PC-3 (cell line): ENCODE measurements around the gene DYNLRB2. TPM values are rescaled to one million over a fixed set of nuclear protein-coding genes. Genes with fewer than 3 reads are reported as not detected.

Source experiments
- ATAC-seq: fragments of 200-7000 bp; cut with Tn5 transposase; 2 replicates; pipeline ENCODE4 v1.9.1; 2020; ENCODE audit warnings: mild to moderate bottlenecking, moderate library complexity
- BruUV-seq: library from RNA; stranded (reverse); fragments of 400-500 nt; replicated peaks from 2 replicates; lab custom pipeline; 2021; lab: Mats Ljungman, UMichigan
- CTCF ChIA-PET: fragments of 300-600 bp; sonication (Branson Sonifier 250); formaldehyde crosslinking; loops from one replicate; lab custom pipeline; 2022; ENCODE audit warnings: antibody characterized with exemption; lab: Charles Lee
- POLR2A ChIA-PET: fragments of 300-600 bp; sonication (Branson Sonifier 250); formaldehyde crosslinking; loops from one replicate; lab custom pipeline; 2022; ENCODE audit warnings: antibody characterized with exemption; ENCODE audit not compliant: unreplicated experiment; lab: Charles Lee
- DNase-seq: peaks from one replicate; pipeline ENCODE4 v3.0.0-alpha.2; 2015
- H2AFZ ChIP-seq: fragments of 300-600 bp; sonication (generic); 2 replicates; pipeline ENCODE4 v1.6.0; 2016; ENCODE audit warnings: antibody characterized with exemption, low read length
- H3F3A ChIP-seq: fragments of 300-600 bp; sonication (generic); one replicate; pipeline ENCODE4 v1.6.0; 2017; ENCODE audit warnings: antibody characterized with exemption, low read length, control low read depth, mild to moderate bottlenecking; ENCODE audit not compliant: unreplicated experiment
- H3K27ac ChIP-seq: fragments of 300-600 bp; sonication (generic); 2 replicates; pipeline ENCODE4 v1.5.1; 2016; ENCODE audit warnings: mild to moderate bottlenecking, low read length
- H3K27me3 ChIP-seq: fragments of 300-600 bp; sonication (generic); 2 replicates; pipeline ENCODE4 v1.6.1; 2016; ENCODE audit warnings: low read length, mixed read lengths
- H3K36me3 ChIP-seq: fragments of 300-600 bp; sonication (generic); 2 replicates; pipeline ENCODE4 v1.6.1; 2016; ENCODE audit warnings: low read depth, mixed run types, low read length, mixed read lengths
- H3K4me1 ChIP-seq: fragments of 300-600 bp; sonication (generic); 2 replicates; pipeline ENCODE4 v1.5.1; 2016; ENCODE audit warnings: low read length; ENCODE audit not compliant: insufficient read depth
- H3K4me2 ChIP-seq: fragments of 300-600 bp; sonication (generic); 2 replicates; pipeline ENCODE4 v1.6.0; 2016; ENCODE audit warnings: low read length
- H3K4me3 ChIP-seq: fragments of 300-600 bp; sonication (generic); 2 replicates; pipeline ENCODE4 v1.5.1; 2016; ENCODE audit warnings: mild to moderate bottlenecking, low read length, mixed read lengths
- H3K79me2 ChIP-seq: fragments of 300-600 bp; sonication (generic); 2 replicates; pipeline ENCODE4 v1.6.1; 2017; ENCODE audit warnings: low read length, mixed read lengths
- H3K9ac ChIP-seq: fragments of 300-600 bp; sonication (generic); 2 replicates; pipeline ENCODE4 v1.6.0; 2016; ENCODE audit warnings: mild to moderate bottlenecking, low read length
- H3K9me2 ChIP-seq: fragments of 300-600 bp; sonication (generic); replicated peaks from 2 replicates; pipeline ENCODE4 v1.6.1; 2016; ENCODE audit warnings: mixed run types, low read length, mixed read lengths
- H3K9me3 ChIP-seq: fragments of 300-600 bp; sonication (generic); 2 replicates; pipeline ENCODE4 v1.6.1; 2016; ENCODE audit warnings: low read length, mixed read lengths
- H4K20me1 ChIP-seq: fragments of 300-600 bp; sonication (generic); 2 replicates; pipeline ENCODE4 v1.6.1; 2016; ENCODE audit warnings: low read length, mixed read lengths
- EZH2 ChIP-seq: fragments of 300-600 bp; sonication (generic); IDR thresholded peaks from one replicate; pipeline ENCODE4 v1.6.1; 2017; ENCODE audit warnings: antibody characterized with exemption, mild to moderate bottlenecking, low read length; ENCODE audit not compliant: unreplicated experiment
- EZH2phosphoT487 ChIP-seq: fragments of 300-600 bp; sonication (generic); IDR thresholded peaks from 2 replicates; pipeline ENCODE4 v1.6.1; 2018; ENCODE audit warnings: mild to moderate bottlenecking, antibody characterized with exemption, low read length, borderline replicate concordance
- intact Hi-C: fragments of 100-400 bp; cut with micrococcal nuclease; formaldehyde crosslinking; loops from 2 replicates; pipeline ENCODE4 v1.9.0; 2023
- total RNA-seq: library from RNA; depleted of rRNA; stranded (reverse); fragments of >200 nt; gene quantifications from 2 replicates; pipeline ENCODE4 v1.2.3, GENCODE V29; 2014
- TF ChIP-seq, protein P1 (sequence below): fragments of 300-600 bp; sonication (generic); conservative IDR thresholded peaks from 2 replicates; pipeline ENCODE4 v1.5.1; 2017; ENCODE audit warnings: antibody characterized with exemption, low read depth, mild to moderate bottlenecking, low read length

Gene DYNLRB2
- total RNA-seq, 1 experiment from 2014 or later, result 1.3 TPM

DNA sequence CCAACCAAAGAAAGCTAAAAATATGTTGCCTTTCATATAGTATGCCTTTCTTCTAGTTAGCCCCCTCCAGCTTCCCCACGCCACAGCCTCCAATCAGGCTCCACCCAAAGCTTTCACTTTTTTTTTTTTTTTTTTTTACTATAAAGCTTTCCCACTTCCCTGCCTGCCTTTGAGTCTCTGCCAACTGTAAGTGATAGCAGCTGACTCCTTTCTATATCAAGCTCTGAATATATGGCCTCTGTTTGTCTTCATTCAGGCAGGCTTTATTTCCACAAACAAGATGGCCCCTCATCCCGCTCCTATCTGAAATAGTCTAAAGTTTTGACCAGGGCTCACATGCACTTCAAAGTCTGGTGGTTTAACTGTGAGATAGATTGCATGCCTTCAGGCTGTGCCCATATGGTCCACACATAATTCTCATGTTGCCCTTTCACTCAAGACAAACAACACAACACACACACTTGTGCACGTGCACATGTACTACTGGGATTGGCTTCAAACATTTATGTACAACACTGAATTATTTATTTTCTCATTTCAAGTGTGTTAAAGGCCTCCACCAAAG is 39.8 kb upstream of the DYNLRB2 start:
- H3K27ac ChIP-seq, result no peak overlapping the region
- ATAC-seq (no peak), DNase-seq (no peak)
- H3K4me3 ChIP-seq, result no peak overlapping the region
- H3K4me1 ChIP-seq, result no peaks in the 10 kb centered on the region
- no peaks in the 10 kb centered on the region for H3K9me3 ChIP-seq
- no peaks in the 10 kb centered on the region for H3K9me2 ChIP-seq
- no peak for TF ChIP-seq EZH2phosphoT487
- no TSS peak for BruUV-seq
- H2AFZ ChIP-seq, result no peak overlapping the region
- ChIA-PET CTCF (no interaction called here), POLR2A (no interaction called here)
- no peaks in the 10 kb centered on the region for H4K20me1 ChIP-seq
- no peaks in the 10 kb centered on the region for H3K79me2 ChIP-seq
- intact Hi-C loops, result no loop called here
- no peak overlapping the region for H3K4me2 ChIP-seq
- no peaks in the 10 kb centered on the region for H3F3A ChIP-seq
- no peak overlapping the region for H3K9ac ChIP-seq
- peaks cover 10% of the 10 kb centered on the region for H3K27me3 ChIP-seq
- H3K36me3 ChIP-seq, result no peaks in the 10 kb centered on the region

DNA sequence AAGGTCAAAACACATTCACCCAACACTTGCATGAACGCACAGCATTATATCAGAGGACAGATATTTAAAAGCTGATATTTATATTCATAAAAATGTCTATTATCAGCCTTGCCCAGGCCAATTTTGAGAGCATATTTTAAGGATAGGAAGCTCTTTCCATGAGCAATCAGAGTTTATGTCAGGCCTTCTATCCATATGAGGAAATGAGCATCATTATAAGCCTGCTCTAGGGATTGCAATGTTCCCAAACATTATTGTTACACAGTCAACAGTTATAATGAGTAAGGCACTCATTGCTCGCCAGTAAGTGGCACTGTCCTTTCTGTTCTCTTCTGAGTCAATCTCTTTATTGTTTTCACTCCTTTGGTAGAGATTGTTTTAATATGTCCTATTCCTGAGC is 37.7 kb upstream of the DYNLRB2 start:
- no peaks in the 10 kb centered on the region for H3K4me1 ChIP-seq
- intact Hi-C loops, result no loop called here
- no peaks in the 10 kb centered on the region for H3K36me3 ChIP-seq
- TF ChIP-seq EZH2 (no peak), EZH2phosphoT487 (no peak)
- TF ChIP-seq, protein P1, sequence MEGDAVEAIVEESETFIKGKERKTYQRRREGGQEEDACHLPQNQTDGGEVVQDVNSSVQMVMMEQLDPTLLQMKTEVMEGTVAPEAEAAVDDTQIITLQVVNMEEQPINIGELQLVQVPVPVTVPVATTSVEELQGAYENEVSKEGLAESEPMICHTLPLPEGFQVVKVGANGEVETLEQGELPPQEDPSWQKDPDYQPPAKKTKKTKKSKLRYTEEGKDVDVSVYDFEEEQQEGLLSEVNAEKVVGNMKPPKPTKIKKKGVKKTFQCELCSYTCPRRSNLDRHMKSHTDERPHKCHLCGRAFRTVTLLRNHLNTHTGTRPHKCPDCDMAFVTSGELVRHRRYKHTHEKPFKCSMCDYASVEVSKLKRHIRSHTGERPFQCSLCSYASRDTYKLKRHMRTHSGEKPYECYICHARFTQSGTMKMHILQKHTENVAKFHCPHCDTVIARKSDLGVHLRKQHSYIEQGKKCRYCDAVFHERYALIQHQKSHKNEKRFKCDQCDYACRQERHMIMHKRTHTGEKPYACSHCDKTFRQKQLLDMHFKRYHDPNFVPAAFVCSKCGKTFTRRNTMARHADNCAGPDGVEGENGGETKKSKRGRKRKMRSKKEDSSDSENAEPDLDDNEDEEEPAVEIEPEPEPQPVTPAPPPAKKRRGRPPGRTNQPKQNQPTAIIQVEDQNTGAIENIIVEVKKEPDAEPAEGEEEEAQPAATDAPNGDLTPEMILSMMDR, result no peak
- H3K4me3 ChIP-seq, result no peak overlapping the region
- no peaks in the 10 kb centered on the region for H4K20me1 ChIP-seq
- ATAC-seq (no peak), DNase-seq (no peak)
- BruUV-seq, result no TSS peak
- POLR2A ChIA-PET, result no interaction called here
- no peak overlapping the region for H3K9ac ChIP-seq
- H3K79me2 ChIP-seq, result no peaks in the 10 kb centered on the region
- peaks cover 21% of the 10 kb centered on the region for H3K27me3 ChIP-seq
- CTCF ChIA-PET, result no interaction called here
- H3K4me2 ChIP-seq, result no peak overlapping the region
- no peak overlapping the region for H3K27ac ChIP-seq
- no peaks in the 10 kb centered on the region for H3K9me3 ChIP-seq
- H3F3A ChIP-seq, result no peaks in the 10 kb centered on the region
- no peaks in the 10 kb centered on the region for H3K9me2 ChIP-seq
- no peak overlapping the region for H2AFZ ChIP-seq

DNA sequence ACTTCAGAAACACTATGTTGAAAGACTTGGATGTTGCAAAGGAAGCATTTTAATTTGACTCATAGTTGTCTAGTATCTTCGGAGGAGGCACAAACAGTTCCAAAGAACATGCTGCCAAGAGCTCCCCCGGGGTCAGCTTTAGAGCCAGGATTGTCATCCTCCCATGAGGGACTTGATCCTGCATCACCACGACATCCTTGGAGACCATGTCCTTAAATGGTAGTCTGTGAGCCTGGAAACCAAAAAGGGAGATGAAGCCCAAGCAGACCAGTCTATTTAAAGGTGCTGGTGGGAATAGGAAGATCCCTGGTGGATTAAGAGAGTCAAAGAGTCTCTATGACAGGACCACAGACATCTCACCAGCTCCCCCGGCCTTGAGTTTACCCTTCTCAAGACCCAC is 33.3 kb upstream of the DYNLRB2 start:
- BruUV-seq, result no TSS peak
- Histone ChIP-seq H3K79me2 (no peaks in the 10 kb centered on the region), H3K4me2 (no peak overlapping the region), H3K27me3 (peaks cover 40% of the 10 kb centered on the region), H4K20me1 (no peaks in the 10 kb centered on the region), H3K4me1 (no peaks in the 10 kb centered on the region), H3K4me3 (no peak overlapping the region), H3K36me3 (no peaks in the 10 kb centered on the region), H3K9ac (no peak overlapping the region), H3K9me3 (no peaks in the 10 kb centered on the region), H3K9me2 (no peaks in the 10 kb centered on the region), H3K27ac (no peak overlapping the region), H2AFZ (no peak overlapping the region), H3F3A (no peaks in the 10 kb centered on the region)
- POLR2A ChIA-PET, result no interaction called here
- DNase-seq (no peak), ATAC-seq (no peak)
- intact Hi-C loops, result no loop called here
- TF ChIP-seq, protein P1, result no peak
- no peak for TF ChIP-seq EZH2
- no peak for TF ChIP-seq EZH2phosphoT487
- CTCF ChIA-PET, result no interaction called here
